HG03439 (cell line): Measurements from ENCODE around the gene PRKCQ.
"Not testable (repeated sequence)": the region's sequence is repeated elsewhere in the genome, so short reads cannot be mapped to it uniquely, and the experiment has no call there.

Source experiments
- ATAC-seq: cut with Tn5 transposase; IDR thresholded peaks from one replicate; pipeline ENCODE4 v1.9.1; 2021; ENCODE audit warnings: mild to moderate bottlenecking, moderate library complexity; ENCODE audit not compliant: unreplicated experiment

Gene PRKCQ

GRCh38 chr10:6390213-6390845 lies 189.7 kb downstream of the PRKCQ start:
- ATAC-seq = no peak

GRCh38 chr10:6388261-6388893 lies 191.7 kb downstream of the PRKCQ start:
- no peak for ATAC-seq

GRCh38 chr10:6386960-6387359 lies 193.1 kb downstream of the PRKCQ start:
- no peak for ATAC-seq

GRCh38 chr10:6386346-6386745 lies 193.7 kb downstream of the PRKCQ start:
- ATAC-seq = no peak

GRCh38 chr10:6385665-6386064 lies 194.4 kb downstream of the PRKCQ start:
- no peak for ATAC-seq

GRCh38 chr10:6384847-6385246 lies 195.2 kb downstream of the PRKCQ start:
- no peak for ATAC-seq

- no peak for ATAC-seq
Measured at GRCh38 chr10:6384031-6384430, 196.0 kb downstream of the PRKCQ start.

GRCh38 chr10:6383096-6383812 lies 196.8 kb downstream of the PRKCQ start:
- ATAC-seq = no peak

GRCh38 chr10:6382081-6382480 lies 198.0 kb downstream of the PRKCQ start:
- ATAC-seq = peak; percentile 51

- ATAC-seq = not testable (repeated sequence)
Measured at GRCh38 chr10:6380478-6380877, 199.6 kb downstream of the PRKCQ start.

GRCh38 chr10:6379015-6379776 lies 200.9 kb downstream of the PRKCQ start:
- no peak for ATAC-seq
